HEK293 (cell line): Measurements from ENCODE around the gene STT3A.

Source experiments
- CTCF ChIP-seq: fragments of 450-650 bp; formaldehyde crosslinking; IDR thresholded peaks from 2 replicates; pipeline ENCODE4 v1.5.1; 2016; ENCODE audit warnings: missing biosample characterization, missing genetic modification characterization
- ZNF184 ChIP-seq: fragments of 450-650 bp; IDR thresholded peaks from 2 replicates; pipeline ENCODE4 v1.5.1; 2018; ENCODE audit warnings: missing biosample characterization, mild to moderate bottlenecking, missing genetic modification characterization
- ZNF48 ChIP-seq: fragments of 450-650 bp; formaldehyde crosslinking; IDR thresholded peaks from 2 replicates; pipeline ENCODE4 v1.5.1; 2016; ENCODE audit warnings: missing biosample characterization, missing genetic modification characterization
- ZNF530 ChIP-seq: fragments of 450-650 bp; formaldehyde crosslinking; IDR thresholded peaks from 2 replicates; pipeline ENCODE4 v1.5.1; 2016; ENCODE audit warnings: low read depth, missing biosample characterization, missing genetic modification characterization
- ZNF561 ChIP-seq: fragments of 450-650 bp; IDR thresholded peaks from 2 replicates; pipeline ENCODE4 v1.5.1; 2018; ENCODE audit warnings: missing biosample characterization, missing genetic modification characterization, borderline replicate concordance
- ZNF660 ChIP-seq: fragments of 450-650 bp; IDR thresholded peaks from 2 replicates; pipeline ENCODE4 v1.5.1; 2018; ENCODE audit warnings: missing biosample characterization, mild to moderate bottlenecking, missing genetic modification characterization

GRCh38 chr11:125627236-125627910 is 34.7 kb downstream of the STT3A start:
- no peak for TF ChIP-seq ZNF48 (tag by site-specific recombination)
- no peak for TF ChIP-seq ZNF530 (tag by site-specific recombination)
- TF ChIP-seq CTCF (tag by site-specific recombination), result no peak
- TF ChIP-seq ZNF660 (tag by site-specific recombination), result no peak
- TF ChIP-seq ZNF184 (tag by site-specific recombination), result no peak
- TF ChIP-seq ZNF561, result no peak
